NCI-H446 treated with DMSO at 0.1 percent for 48 hours (cell line): ENCODE results near the gene MED12.
"Not testable (repeated sequence)": the region's sequence is repeated elsewhere in the genome, so short reads cannot be mapped to it uniquely, and the experiment has no call there.

Experiments
- DNase-seq: peaks from one replicate; lab custom pipeline; 2025; lab: John Stamatoyannopoulos, UW

The MED12 gene

GRCh38 chrX:71164071-71164470, 45.7 kb downstream of the MED12 start:
- no peak for DNase-seq

GRCh38 chrX:71166461-71166860, 48.1 kb downstream of the MED12 start:
- DNase-seq = no peak

- no peak for DNase-seq
Measured at GRCh38 chrX:71167031-71167781, 48.8 kb downstream of the MED12 start.

GRCh38 chrX:71168134-71168533, 49.7 kb downstream of the MED12 start:
- no peak for DNase-seq

GRCh38 chrX:71169586-71169985, 51.2 kb downstream of the MED12 start:
- DNase-seq = no peak

- no peak for DNase-seq
Measured at GRCh38 chrX:71170660-71171059, 52.3 kb downstream of the MED12 start.

- DNase-seq = no peak
Measured at GRCh38 chrX:71171110-71171801, 52.9 kb downstream of the MED12 start.

GRCh38 chrX:71173440-71173839, 55.0 kb downstream of the MED12 start:
- DNase-seq = no peak

- DNase-seq = no peak
Measured at GRCh38 chrX:71174795-71175194, 56.4 kb downstream of the MED12 start.

- no peak for DNase-seq
Measured at GRCh38 chrX:71175531-71175930, 57.1 kb downstream of the MED12 start.

GRCh38 chrX:71177327-71177726, 58.9 kb downstream of the MED12 start:
- DNase-seq = no peak

- DNase-seq = no peak
Measured at GRCh38 chrX:71178908-71179307, 60.5 kb downstream of the MED12 start.

GRCh38 chrX:71180579-71181265, 62.3 kb downstream of the MED12 start:
- DNase-seq = not testable (repeated sequence)

GRCh38 chrX:71181558-71181909, 63.1 kb downstream of the MED12 start:
- DNase-seq = no peak

GRCh38 chrX:71181910-71182799, 63.8 kb downstream of the MED12 start:
- DNase-seq = peak; percentile 26

GRCh38 chrX:71182871-71183270, 64.5 kb downstream of the MED12 start:
- no peak for DNase-seq

GRCh38 chrX:71183341-71183740, 64.9 kb downstream of the MED12 start:
- no peak for DNase-seq

- DNase-seq = no peak
Measured at GRCh38 chrX:71184092-71184491, 65.7 kb downstream of the MED12 start.

GRCh38 chrX:71184803-71185495, 66.6 kb downstream of the MED12 start:
- no peak for DNase-seq

GRCh38 chrX:71191248-71191647, 72.9 kb downstream of the MED12 start:
- DNase-seq = no peak
